ENCODE results near the gene CFTR. TPM values are rescaled to one million over a fixed set of nuclear protein-coding genes. Genes with fewer than 3 reads are reported as not detected.

The CFTR gene
- total RNA-seq, 2 donors from 2014 or later, result 121 to 127 TPM

DNA sequence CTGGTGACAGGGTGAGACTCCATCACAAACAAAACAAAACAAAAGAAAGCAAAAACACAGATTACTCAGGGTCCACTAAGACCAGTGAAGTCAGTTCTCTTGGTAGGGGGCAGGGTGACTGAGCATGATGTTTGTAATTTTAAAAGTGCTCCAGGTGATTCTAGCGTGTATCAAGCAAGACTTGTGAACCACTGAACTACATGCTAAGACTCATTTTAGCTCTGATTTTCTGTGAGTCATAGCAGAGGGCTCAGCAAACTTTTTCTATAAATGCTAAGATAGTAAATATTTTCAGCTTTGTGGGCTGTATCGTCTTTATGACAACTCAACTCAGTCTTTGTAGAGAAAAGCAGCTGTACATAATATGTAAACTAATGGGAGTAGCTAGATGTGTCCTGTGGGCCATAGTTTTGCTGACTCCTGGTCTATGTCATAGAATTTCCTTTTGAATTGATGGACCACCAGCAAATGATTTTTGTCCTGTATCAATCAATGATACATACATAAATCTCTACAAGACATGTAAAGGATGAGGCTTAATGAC, 141.3 kb downstream of the CFTR start:
- H3K9me3 ChIP-seq, result no peaks in the 10 kb centered on the region
- no peak overlapping the region for H3K27ac ChIP-seq
- no peak for DNase-seq
- intact Hi-C loops (cut with DNase I), result no loop called here
- TF ChIP-seq, protein P1, sequence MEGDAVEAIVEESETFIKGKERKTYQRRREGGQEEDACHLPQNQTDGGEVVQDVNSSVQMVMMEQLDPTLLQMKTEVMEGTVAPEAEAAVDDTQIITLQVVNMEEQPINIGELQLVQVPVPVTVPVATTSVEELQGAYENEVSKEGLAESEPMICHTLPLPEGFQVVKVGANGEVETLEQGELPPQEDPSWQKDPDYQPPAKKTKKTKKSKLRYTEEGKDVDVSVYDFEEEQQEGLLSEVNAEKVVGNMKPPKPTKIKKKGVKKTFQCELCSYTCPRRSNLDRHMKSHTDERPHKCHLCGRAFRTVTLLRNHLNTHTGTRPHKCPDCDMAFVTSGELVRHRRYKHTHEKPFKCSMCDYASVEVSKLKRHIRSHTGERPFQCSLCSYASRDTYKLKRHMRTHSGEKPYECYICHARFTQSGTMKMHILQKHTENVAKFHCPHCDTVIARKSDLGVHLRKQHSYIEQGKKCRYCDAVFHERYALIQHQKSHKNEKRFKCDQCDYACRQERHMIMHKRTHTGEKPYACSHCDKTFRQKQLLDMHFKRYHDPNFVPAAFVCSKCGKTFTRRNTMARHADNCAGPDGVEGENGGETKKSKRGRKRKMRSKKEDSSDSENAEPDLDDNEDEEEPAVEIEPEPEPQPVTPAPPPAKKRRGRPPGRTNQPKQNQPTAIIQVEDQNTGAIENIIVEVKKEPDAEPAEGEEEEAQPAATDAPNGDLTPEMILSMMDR (IDR thresholded peaks at IDR 0.05), result no peak
- no peaks in the 10 kb centered on the region for H3K4me1 ChIP-seq
- H3K27me3 ChIP-seq, result no peaks in the 10 kb centered on the region
- H3K36me3 ChIP-seq, result no peaks in the 10 kb centered on the region
- no peak overlapping the region for H3K4me3 ChIP-seq
- no peak overlapping the region for H3K9ac ChIP-seq (ENCODE audit: low read depth in 2 of 2, low read length in 2 of 2)

DNA sequence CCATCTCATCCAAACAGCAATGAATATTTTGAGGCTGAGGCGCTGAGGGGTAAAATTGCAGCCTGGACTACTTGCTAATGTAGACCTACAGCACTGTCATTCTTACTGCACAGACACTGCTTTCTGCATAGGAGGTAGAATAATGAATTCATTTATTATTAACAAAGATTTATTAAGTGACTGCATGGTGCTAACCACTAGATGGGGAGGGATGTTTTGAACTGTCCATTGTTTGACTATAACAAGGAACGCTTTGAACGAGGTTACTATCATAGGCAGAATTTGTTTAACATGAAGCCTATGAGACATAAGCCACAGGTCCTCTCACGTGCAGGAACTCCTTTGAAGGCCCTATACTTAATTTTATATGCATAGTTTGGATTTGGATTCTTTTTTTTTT, 143.8 kb downstream of the CFTR start:
- no peak overlapping the region for H3K27ac ChIP-seq
- no peak overlapping the region for H3K9ac ChIP-seq (ENCODE audit: low read depth in 2 of 2, low read length in 2 of 2)
- no peak for DNase-seq
- H3K4me3 ChIP-seq, result no peak overlapping the region
- H3K4me1 ChIP-seq, result no peaks in the 10 kb centered on the region
- no peaks in the 10 kb centered on the region for H3K9me3 ChIP-seq
- TF ChIP-seq, protein P1 (IDR thresholded peaks at IDR 0.05), result no peak
- intact Hi-C loops (cut with DNase I), result no loop called here
- H3K36me3 ChIP-seq, result no peaks in the 10 kb centered on the region
- no peaks in the 10 kb centered on the region for H3K27me3 ChIP-seq

DNA sequence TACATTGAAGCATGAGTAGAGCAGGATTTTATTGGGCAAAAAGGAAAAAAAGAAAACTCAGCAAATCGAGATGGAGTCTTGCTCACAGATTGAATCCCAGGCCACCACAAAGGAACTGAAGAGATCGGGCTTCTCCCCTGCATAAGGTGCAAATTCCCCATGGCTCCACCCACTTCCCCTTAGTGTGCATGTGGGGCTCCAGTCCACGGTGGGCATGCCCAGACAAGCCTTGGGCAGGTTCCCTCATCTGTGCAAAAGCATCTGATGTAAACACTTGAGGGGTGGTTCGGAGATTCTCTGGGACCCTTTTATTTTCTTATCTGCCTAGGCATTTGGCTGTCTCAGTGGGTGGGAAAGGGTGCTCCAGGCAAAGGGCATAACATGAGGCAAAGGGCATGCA, 150.7 kb downstream of the CFTR start:
- H3K4me3 ChIP-seq, result no peak overlapping the region
- H3K4me1 ChIP-seq, result no peaks in the 10 kb centered on the region
- no peaks in the 10 kb centered on the region for H3K9me3 ChIP-seq
- DNase-seq, result no peak
- no peaks in the 10 kb centered on the region for H3K27me3 ChIP-seq
- intact Hi-C loops (cut with DNase I), result no loop called here
- H3K27ac ChIP-seq, result no peak overlapping the region
- no peaks in the 10 kb centered on the region for H3K36me3 ChIP-seq
- no peak overlapping the region for H3K9ac ChIP-seq (ENCODE audit: low read depth in 2 of 2, low read length in 2 of 2)
- TF ChIP-seq, protein P1 (IDR thresholded peaks at IDR 0.05), result no peak

DNA sequence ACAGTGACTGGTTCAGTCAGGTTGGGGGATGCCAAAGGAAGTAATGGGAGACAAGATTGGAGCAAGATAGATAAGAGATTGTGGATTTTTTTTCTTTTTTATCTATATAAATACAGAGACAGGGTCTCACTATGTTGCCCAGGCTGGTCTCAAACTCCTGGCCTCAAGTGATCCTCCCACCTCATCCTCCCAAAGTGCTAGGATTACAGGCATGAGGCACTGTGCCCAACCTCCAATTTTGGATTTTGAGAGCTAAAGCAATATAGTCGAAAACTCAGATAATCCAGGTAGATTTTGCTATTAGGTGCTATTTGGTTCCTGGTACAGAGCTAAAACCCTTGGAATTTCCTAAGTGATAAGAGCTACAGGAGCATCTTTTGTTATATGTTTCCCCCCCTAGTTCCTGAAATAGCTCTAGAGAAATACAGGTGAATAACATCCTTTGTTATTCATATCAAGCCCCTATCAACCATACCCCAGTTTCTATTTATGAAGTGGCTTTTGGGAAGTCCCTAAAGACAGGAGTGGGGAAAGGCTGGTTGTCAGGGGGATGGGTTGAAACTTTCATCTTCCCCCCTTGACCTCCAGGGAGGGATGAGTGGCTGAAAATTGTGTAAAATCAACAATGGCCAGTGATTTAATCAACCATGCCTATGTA, 151.2 kb downstream of the CFTR start:
- DNase-seq, result no peak
- Histone ChIP-seq H3K4me1 (no peaks in the 10 kb centered on the region), H3K9ac (ENCODE audit: low read depth in 2 of 2, low read length in 2 of 2) (no peak overlapping the region), H3K27ac (no peak overlapping the region), H3K9me3 (no peaks in the 10 kb centered on the region), H3K4me3 (no peak overlapping the region), H3K27me3 (no peaks in the 10 kb centered on the region), H3K36me3 (no peaks in the 10 kb centered on the region)
- TF ChIP-seq, protein P1 (IDR thresholded peaks at IDR 0.05), result no peak
- intact Hi-C loops (cut with DNase I), result no loop called here

DNA sequence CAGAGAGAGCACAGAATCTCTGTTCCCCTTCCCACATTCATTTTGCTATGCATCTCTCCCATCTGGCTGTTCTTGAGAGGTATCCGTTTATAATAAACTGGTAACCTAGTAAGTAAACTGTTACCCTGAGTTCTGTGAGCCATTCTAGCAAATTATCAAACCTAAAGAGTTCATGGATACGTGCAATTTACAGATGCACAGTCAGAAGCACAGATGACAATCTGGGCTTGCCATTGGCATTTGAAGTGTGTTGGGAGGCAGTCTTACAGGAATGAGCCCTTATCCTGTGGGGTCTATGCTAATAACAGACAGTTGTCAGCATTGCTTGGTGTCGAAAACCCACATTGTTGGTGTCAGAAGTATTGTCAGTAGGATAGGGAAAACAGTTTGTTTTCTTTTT, 151.8 kb downstream of the CFTR start:
- no peaks in the 10 kb centered on the region for H3K4me1 ChIP-seq
- no peaks in the 10 kb centered on the region for H3K36me3 ChIP-seq
- no peaks in the 10 kb centered on the region for H3K27me3 ChIP-seq
- no peak for DNase-seq
- TF ChIP-seq, protein P1 (IDR thresholded peaks at IDR 0.05), result no peak
- no peak overlapping the region for H3K9ac ChIP-seq (ENCODE audit: low read depth in 2 of 2, low read length in 2 of 2)
- no peak overlapping the region for H3K4me3 ChIP-seq
- H3K27ac ChIP-seq, result no peak overlapping the region
- no peaks in the 10 kb centered on the region for H3K9me3 ChIP-seq
- intact Hi-C loops (cut with DNase I), result no loop called here

All from colonic mucosa (tissue), 4 donors.